ENCODE data around the gene ARHGEF25. TPM values are rescaled to one million over a fixed set of nuclear protein-coding genes. Genes with fewer than 3 reads are reported as not detected.

Gene ARHGEF25
- 0.76 and 2.0 TPM in 2 replicates for total RNA-seq

GRCh38 chr12:57611108-57611826, at the start of gene ARHGEF25:
Gene ARHGEF25 (plus strand): TSS chr12:57611435. CDS start chr12:57611895, 460 bp downstream.

DNA sequence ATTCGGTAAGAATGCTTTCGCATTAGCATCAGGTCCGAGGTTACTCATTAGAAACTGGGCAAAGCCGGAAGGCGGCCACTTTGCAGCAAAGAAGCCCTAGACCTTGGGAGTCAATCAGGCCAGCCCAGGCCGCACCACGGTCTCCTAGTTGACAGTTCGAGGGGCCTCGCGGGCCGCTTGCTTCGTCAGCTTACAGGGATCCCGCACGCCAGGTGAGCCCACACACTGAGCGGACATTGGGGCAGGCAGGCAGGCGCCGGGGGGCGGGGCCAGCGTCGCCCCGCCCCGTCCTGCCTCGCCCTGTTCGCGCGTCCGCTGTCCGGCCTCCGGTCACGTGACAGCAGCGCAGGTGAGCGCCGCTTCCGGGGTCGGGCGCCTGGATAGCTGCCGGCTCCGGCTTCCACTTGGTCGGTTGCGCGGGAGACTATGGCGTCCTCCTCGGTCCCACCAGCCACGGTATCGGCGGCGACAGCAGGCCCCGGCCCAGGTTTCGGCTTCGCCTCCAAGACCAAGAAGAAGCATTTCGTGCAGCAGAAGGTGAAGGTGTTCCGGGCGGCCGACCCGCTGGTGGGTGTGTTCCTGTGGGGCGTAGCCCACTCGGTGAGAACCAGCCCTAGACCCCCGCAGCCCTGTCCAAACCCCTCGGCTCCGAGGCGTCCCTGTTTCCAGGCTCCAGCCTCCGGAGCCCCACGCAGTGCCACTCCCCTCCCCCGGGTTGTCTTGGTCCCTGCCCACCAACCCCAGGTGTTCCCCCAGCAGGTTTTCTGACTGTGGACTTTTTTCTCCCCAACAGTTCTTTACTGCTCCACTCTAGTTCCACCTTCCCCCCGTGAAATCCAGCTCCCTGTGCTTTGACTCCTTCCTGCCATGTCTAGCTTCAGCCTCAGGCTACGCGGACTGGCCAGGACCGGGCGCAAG, 20.1 kb upstream of the ARHGEF25 start, which contains the start of gene PIP4K2C:
Gene PIP4K2C, plus strand, starts transcription at position 329 of the 918 bp plus-strand sequence. Its CDS starts 98 bp downstream, at position 427.

DNA sequence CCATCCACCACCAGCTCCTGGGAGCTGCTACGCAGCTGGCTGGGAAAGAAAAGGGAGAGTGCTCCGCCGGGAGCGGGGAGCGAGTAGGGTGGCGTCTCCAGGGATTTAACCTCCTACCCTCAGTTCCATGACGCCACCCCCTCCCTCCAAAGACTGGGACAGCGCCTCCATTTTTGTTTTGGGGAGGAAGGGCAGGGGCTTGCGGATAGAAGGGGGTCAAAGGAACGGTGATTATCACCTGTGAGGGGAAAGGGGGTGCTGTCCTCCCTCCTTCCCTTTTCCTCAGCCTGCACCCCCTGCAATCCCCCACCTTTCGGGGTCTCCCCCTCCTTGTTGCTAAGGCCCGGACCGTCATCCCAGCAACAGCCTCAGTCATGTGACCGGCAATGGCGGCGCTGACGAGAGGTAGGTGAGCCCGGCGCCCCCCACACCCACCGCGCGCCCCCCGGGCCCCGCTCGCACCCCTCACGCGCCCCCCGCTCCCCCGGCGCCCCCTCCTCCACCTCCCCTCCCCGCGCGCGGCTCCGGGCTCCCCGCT, 6.7 kb upstream of the ARHGEF25 start, which contains the start of gene DTX3:
Gene DTX3, plus strand, starts transcription at position 371 of the 538 bp plus-strand sequence. CDS start 1,694 bp downstream, outside the sequence.

GRCh38 chr12:57632958-57633840, 22.0 kb downstream of the ARHGEF25 start, which contains the start of gene B4GALNT1:
Gene B4GALNT1 (minus strand): TSS chr12:57633201. CDS start chr12:57632132, 1,069 bp downstream.

Other genes with a start within 250 kb of the ARHGEF25 start
- gene R3HDM2, start 180.4 kb upstream of the ARHGEF25 start, total RNA-seq = 13.9 and 20.1 TPM in 2 replicates
- not detected in 2 replicates for gene INHBC, start 176.7 kb upstream of the ARHGEF25 start, total RNA-seq
- 0.70 TPM in 1 of 2 replicates, not detected in the other for gene INHBE, start 156.1 kb upstream of the ARHGEF25 start, total RNA-seq
- gene GLI1, start 151.7 kb upstream of the ARHGEF25 start, total RNA-seq = 0.57 and 3.4 TPM in 2 replicates
- gene ARHGAP9, start 131.6 kb upstream of the ARHGEF25 start, total RNA-seq = not detected in 2 replicates
- gene MARS1, start 123.4 kb upstream of the ARHGEF25 start, total RNA-seq = 135 and 151 TPM in 2 replicates
- 18.9 and 54.0 TPM in 2 replicates for gene DDIT3, start 90.9 kb upstream of the ARHGEF25 start, total RNA-seq
- 2.7 and 3.3 TPM in 2 replicates for gene MBD6, start 88.6 kb upstream of the ARHGEF25 start, total RNA-seq
- 175 and 190 TPM in 2 replicates for gene DCTN2, start 64.2 kb upstream of the ARHGEF25 start, total RNA-seq
- 0.08 and 0.19 TPM in 2 replicates for gene KIF5A, start 61.4 kb upstream of the ARHGEF25 start, total RNA-seq
- gene PIP4K2C, start 20.2 kb upstream of the ARHGEF25 start, total RNA-seq = 57.7 and 73.4 TPM in 2 replicates
- 5.7 and 11.7 TPM in 2 replicates for gene DTX3, start 6.6 kb upstream of the ARHGEF25 start, total RNA-seq
- gene B4GALNT1, start 21.8 kb downstream of the ARHGEF25 start, total RNA-seq = 0.34 and 1.2 TPM in 2 replicates
- 137 and 149 TPM in 2 replicates for gene OS9, start 82.7 kb downstream of the ARHGEF25 start, total RNA-seq
- 0.80 and 0.94 TPM in 2 replicates for gene AGAP2, start 127.3 kb downstream of the ARHGEF25 start, total RNA-seq
- 54.4 and 65.6 TPM in 2 replicates for gene TSPAN31, start 133.6 kb downstream of the ARHGEF25 start, total RNA-seq
- 102 and 145 TPM in 2 replicates for gene CDK4, start 140.9 kb downstream of the ARHGEF25 start, total RNA-seq
- 6.1 and 9.1 TPM in 2 replicates for gene MARCHF9, start 143.7 kb downstream of the ARHGEF25 start, total RNA-seq
- gene CYP27B1, start 155.6 kb downstream of the ARHGEF25 start, total RNA-seq = 92.0 and 93.4 TPM in 2 replicates
- 11.6 and 13.9 TPM in 2 replicates for gene METTL1, start 160.7 kb downstream of the ARHGEF25 start, total RNA-seq
- 4.9 and 5.2 TPM in 2 replicates for gene EEF1AKMT3, start 161.2 kb downstream of the ARHGEF25 start, total RNA-seq
- gene TSFM, start 171.4 kb downstream of the ARHGEF25 start, total RNA-seq = 30.2 and 41.5 TPM in 2 replicates
- 0.23 and 0.53 TPM in 2 replicates for gene AVIL, start 207.3 kb downstream of the ARHGEF25 start, total RNA-seq
- gene CTDSP2, start 235.3 kb downstream of the ARHGEF25 start, total RNA-seq = 37.1 and 60.8 TPM in 2 replicates

All from hair follicular keratinocyte (primary cell).